Subcutaneous adipose tissue (tissue), 4 donors: ENCODE data around the gene ABCC1. TPM values are rescaled to one million over a fixed set of nuclear protein-coding genes. Genes with fewer than 3 reads are reported as not detected.

Experiments
- total RNA-seq, 4 donors: library from RNA; depleted of rRNA; stranded (reverse); fragments of >200 nt; gene quantifications; one replicate each; pipeline ENCODE4 v1.1.0, GENCODE V29; 2016
- TF ChIP-seq, protein P1 (sequence below): fragments of 450-650 bp; IDR thresholded peaks from one replicate; pipeline ENCODE4 v1.5.1; 2016; ENCODE audit warnings: low read depth, mild to moderate bottlenecking, control low read depth, antibody characterized with exemption, moderate library complexity

Gene ABCC1
- total RNA-seq, 4 donors from 2014 or later = 16.1 to 23.6 (median 22.1) TPM

GRCh38 chr16:16133943-16134604, 184.7 kb downstream of the ABCC1 start:
- TF ChIP-seq, protein P1, sequence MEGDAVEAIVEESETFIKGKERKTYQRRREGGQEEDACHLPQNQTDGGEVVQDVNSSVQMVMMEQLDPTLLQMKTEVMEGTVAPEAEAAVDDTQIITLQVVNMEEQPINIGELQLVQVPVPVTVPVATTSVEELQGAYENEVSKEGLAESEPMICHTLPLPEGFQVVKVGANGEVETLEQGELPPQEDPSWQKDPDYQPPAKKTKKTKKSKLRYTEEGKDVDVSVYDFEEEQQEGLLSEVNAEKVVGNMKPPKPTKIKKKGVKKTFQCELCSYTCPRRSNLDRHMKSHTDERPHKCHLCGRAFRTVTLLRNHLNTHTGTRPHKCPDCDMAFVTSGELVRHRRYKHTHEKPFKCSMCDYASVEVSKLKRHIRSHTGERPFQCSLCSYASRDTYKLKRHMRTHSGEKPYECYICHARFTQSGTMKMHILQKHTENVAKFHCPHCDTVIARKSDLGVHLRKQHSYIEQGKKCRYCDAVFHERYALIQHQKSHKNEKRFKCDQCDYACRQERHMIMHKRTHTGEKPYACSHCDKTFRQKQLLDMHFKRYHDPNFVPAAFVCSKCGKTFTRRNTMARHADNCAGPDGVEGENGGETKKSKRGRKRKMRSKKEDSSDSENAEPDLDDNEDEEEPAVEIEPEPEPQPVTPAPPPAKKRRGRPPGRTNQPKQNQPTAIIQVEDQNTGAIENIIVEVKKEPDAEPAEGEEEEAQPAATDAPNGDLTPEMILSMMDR = no peak

DNA sequence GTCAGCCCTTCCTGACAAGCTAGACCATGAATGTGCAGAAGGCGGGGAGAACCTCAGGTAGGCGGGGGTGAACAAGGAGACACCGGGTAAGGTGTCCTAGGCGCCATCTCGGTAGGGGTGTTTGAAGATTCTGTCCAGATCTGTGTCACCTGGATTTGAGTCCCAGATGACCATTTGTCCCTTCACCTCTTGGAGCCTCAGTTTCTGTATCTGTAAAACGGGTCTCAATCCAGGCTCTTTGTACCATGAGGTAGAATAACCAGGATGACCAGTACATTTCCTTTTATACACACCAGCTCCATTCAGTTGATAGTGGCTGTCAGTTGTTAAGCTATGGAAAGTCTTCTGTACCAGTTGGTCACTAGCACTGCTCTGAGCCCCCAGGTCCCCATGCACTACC, 187.2 kb downstream of the ABCC1 start:
- TF ChIP-seq, protein P1 = no peak

- TF ChIP-seq, protein P1 = no peak
Measured at GRCh38 chr16:16137110-16137509, 187.7 kb downstream of the ABCC1 start.

- TF ChIP-seq, protein P1 = no peak
Measured at GRCh38 chr16:16138034-16138635, 188.7 kb downstream of the ABCC1 start.

DNA sequence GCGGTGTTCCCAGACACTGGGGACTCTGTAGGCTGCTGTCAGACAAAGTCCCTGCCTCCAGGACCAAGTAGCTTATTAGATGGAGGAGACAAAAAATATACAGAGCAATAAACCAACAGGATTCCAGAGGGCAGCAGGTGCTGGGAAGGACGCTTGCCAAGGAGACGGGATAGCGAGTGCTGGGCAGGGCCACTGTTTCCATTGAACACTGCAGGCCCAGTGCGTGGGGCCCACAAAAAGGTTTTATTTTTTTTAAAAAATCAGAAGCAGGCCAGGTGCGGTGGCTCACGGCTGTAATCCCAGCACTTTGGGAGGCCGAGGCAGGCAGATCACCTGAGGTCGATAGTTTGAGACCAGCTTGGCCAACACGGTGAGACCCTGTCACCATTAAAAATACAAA, 189.6 kb downstream of the ABCC1 start:
- TF ChIP-seq, protein P1 = no peak

GRCh38 chr16:16139806-16140205, 190.4 kb downstream of the ABCC1 start:
- TF ChIP-seq, protein P1 = no peak

DNA sequence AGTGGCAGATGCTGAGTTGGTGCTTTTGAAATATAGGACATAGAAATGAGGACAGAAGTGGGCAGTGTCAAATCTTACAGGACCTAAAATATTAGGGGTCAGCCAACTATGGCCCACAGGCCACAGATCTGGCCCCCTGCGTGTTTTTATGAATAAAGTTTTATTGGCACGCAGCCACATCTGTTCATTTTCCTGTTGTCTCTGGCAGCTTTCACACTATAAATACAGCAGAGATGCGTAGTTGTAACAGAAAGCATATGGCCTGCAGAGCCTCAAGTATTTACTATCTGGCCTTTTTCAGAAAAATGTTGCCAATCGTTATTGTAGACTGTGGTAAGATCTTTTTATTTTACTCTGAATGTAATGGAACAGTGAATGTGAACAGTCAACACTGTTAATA, 191.1 kb downstream of the ABCC1 start:
- TF ChIP-seq, protein P1 = no peak
